ENCODE results near the gene AREL1.

Gene AREL1

GRCh38 chr14:74611650-74612349 is 101.1 kb downstream of the AREL1 start, which contains the start of gene LTBP2:
Gene LTBP2, minus strand, starts transcription at chr14:74612237. Its CDS starts 293 bp downstream, at chr14:74611944.
- DNase-seq (ENCODE audit: low spot score): peak; percentile 65
